K562 (cell line): ENCODE measurements around the gene MBNL1. TPM values are rescaled to one million over a fixed set of nuclear protein-coding genes. Genes with fewer than 3 reads are reported as not detected.
A peak's percentile ranks its signal among the peaks of the same experiment; 100 is the strongest.

ENCODE experiments used
- CEBPG ChIP-seq, 3 experiments: fragments of 200-800 bp in 1 of 3; sonication (Bioruptor generic) in 1 of 3; sonication (generic) in 1 of 3; formaldehyde crosslinking in 1 of 3; IDR thresholded peaks in 2 of 3; conservative IDR thresholded peaks in 1 of 3; 2 replicates each; pipeline versions ENCODE4 v1.6.1 to v1.8.0; 2016 to 2022; ENCODE audit warnings: missing compliant biosample characterization in 2 of 3, missing genetic modification characterization in 2 of 3, mild to moderate bottlenecking in 1 of 3, missing genetic modification reagents in 1 of 3
- FOXA3 ChIP-seq, 2 experiments: fragments of 450-650 bp in 1 of 2; sonication (generic) in 1 of 2; formaldehyde crosslinking; IDR thresholded peaks in 1 of 2; conservative IDR thresholded peaks in 1 of 2; 2 replicates each; pipeline versions ENCODE4 v1.4.0 to v1.8.0; 2020 to 2022; ENCODE audit warnings: mild to moderate bottlenecking in 2 of 2, missing genetic modification reagents in 1 of 2
- NBN ChIP-seq: fragments of 450-650 bp; IDR thresholded peaks from 2 replicates; pipeline ENCODE4 v1.6.1; 2016; ENCODE audit warnings: low read depth, mild to moderate bottlenecking
- RAD21 ChIP-seq, 2 experiments: fragments of 250-450 bp in 1 of 2; fragments of 450-650 bp in 1 of 2; sonication (Bioruptor Pico) in 1 of 2; formaldehyde crosslinking in 1 of 2; IDR thresholded peaks in 1 of 2; conservative IDR thresholded peaks in 1 of 2; 2 replicates each; pipeline versions ENCODE4 v1.4.0 to v1.8.0; 2020 to 2022; ENCODE audit warnings: mild to moderate bottlenecking in 2 of 2, moderate library complexity in 1 of 2
- polyA plus RNA-seq, 8 experiments: library from polyadenylated mRNA; depleted of rRNA in 4 of 8; stranded (reverse) in 5 of 8; unstranded in 3 of 8; fragments of >200 nt; fragmentation: Nextera tagmentation in 2 of 8; fragmentation: Illumina TruSeq in 1 of 8; extraction: Ambion mirVana in 2 of 8; extraction: Trizol in 1 of 8; gene quantifications; 2 replicates each; pipeline versions ENCODE4 v1.2.1 to v1.2.3, GENCODE V29; 2011 to 2014; ENCODE audit warnings: inconsistent platforms in 1 of 8, missing spikeins in 1 of 8
- total RNA-seq, 7 experiments: library from RNA; depleted of rRNA in 6 of 7; stranded (reverse); fragments of >200 nt in 6 of 7; fragmentation: Illumina TruSeq in 2 of 7; extraction: Trizol in 2 of 7; gene quantifications; 2 replicates each; pipeline versions ENCODE4 v1.2.1 to v1.2.3, GENCODE V29; 2011 to 2021; ENCODE audit warnings: low replicate concordance in 1 of 7
- TF ChIP-seq, protein P1 (sequence below), 3 experiments: IDR thresholded peaks in 2 of 3; conservative IDR thresholded peaks in 1 of 3; 2 replicates each; pipeline ENCODE4 v1.5.1; 2011 to 2012; ENCODE audit warnings: low read length in 3 of 3, mild to moderate bottlenecking in 3 of 3, control low read depth in 2 of 3, improper control_type of control experiment in 1 of 3, inconsistent platforms in 1 of 3, low read depth in 1 of 3, mixed read lengths in 1 of 3, moderate library complexity in 1 of 3; ENCODE audit not compliant: insufficient read depth in 2 of 3
- TF ChIP-seq, protein P2 (sequence below): fragments of 450-650 bp; conservative IDR thresholded peaks from 2 replicates; pipeline ENCODE4 v1.6.1; 2016; ENCODE audit warnings: missing genetic modification characterization, low read depth, mild to moderate bottlenecking, missing compliant biosample characterization, moderate library complexity

Gene MBNL1
- total and polyA plus RNA-seq, 9 of the 15 experiments (the other 6 are each of a cell fraction or from before 2014, with no cell fraction given), result 70.3 to 243 (median 220) TPM

DNA sequence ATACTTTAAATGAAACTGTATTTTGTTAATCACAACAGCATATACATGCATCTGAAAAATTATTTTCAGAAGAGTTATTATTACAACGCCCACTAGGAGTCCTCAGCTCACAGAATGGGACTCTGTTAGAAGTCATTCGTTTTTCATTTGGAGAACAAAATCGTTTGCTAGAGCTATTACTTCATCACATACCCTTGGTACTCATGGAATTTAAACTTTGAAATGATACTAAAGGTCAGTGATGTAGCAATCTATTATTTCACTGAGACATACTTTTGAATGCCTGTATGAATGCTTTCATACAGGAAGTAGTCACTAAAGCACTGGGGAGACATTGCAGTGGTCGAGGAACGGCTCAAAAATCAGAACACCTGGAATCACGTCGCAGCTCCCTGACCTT is 198.1 kb downstream of the MBNL1 start (continued):
- TF ChIP-seq, protein P1, sequence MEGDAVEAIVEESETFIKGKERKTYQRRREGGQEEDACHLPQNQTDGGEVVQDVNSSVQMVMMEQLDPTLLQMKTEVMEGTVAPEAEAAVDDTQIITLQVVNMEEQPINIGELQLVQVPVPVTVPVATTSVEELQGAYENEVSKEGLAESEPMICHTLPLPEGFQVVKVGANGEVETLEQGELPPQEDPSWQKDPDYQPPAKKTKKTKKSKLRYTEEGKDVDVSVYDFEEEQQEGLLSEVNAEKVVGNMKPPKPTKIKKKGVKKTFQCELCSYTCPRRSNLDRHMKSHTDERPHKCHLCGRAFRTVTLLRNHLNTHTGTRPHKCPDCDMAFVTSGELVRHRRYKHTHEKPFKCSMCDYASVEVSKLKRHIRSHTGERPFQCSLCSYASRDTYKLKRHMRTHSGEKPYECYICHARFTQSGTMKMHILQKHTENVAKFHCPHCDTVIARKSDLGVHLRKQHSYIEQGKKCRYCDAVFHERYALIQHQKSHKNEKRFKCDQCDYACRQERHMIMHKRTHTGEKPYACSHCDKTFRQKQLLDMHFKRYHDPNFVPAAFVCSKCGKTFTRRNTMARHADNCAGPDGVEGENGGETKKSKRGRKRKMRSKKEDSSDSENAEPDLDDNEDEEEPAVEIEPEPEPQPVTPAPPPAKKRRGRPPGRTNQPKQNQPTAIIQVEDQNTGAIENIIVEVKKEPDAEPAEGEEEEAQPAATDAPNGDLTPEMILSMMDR (IDR thresholded peaks at IDR 0.05 in 2 of 3, conservative IDR thresholded peaks at IDR 0.05 in 1 of 3; ENCODE audit: insufficient read depth in 2 of 3, low read depth in 1 of 3, low read length in 3 of 3), result peak; percentile 33 to 58 (median 46); a peak in 4 of 6 replicates
- TF ChIP-seq NBN, result no peak
- TF ChIP-seq FOXA3 (CRISPR knock-in tag; conservative IDR thresholded peaks at IDR 0.05 in 1 of 2, IDR thresholded peaks at IDR 0.05 in 1 of 2), result no peak
- TF ChIP-seq, protein P2, sequence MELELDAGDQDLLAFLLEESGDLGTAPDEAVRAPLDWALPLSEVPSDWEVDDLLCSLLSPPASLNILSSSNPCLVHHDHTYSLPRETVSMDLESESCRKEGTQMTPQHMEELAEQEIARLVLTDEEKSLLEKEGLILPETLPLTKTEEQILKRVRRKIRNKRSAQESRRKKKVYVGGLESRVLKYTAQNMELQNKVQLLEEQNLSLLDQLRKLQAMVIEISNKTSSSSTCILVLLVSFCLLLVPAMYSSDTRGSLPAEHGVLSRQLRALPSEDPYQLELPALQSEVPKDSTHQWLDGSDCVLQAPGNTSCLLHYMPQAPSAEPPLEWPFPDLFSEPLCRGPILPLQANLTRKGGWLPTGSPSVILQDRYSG (tag), result no peak
- TF ChIP-seq CEBPG (CRISPR knock-in tag; IDR thresholded peaks at IDR 0.05), result no peak
- TF ChIP-seq CEBPG (tag; conservative IDR thresholded peaks at IDR 0.05 in 1 of 2, IDR thresholded peaks at IDR 0.05 in 1 of 2), result peak in 1 of 2 experiments; percentile 53; a peak in 2 of 4 replicates
- peak in 1 of 2 experiments; percentile 40; a peak in 3 of 4 replicates for TF ChIP-seq RAD21 (CRISPR knock-in tag; conservative IDR thresholded peaks at IDR 0.05 in 1 of 2, IDR thresholded peaks at IDR 0.05 in 1 of 2)
- TF ChIP-seq, all 486 proteins: peak for 9
